Lung microvascular endothelial cell (primary cell): Measurements from ENCODE around the gene TAS1R3. TPM values are rescaled to one million over a fixed set of nuclear protein-coding genes. Genes with fewer than 3 reads are reported as not detected.

Experiments
- DNase-seq, 2 donors: peaks; one replicate each; pipeline versions ENCODE4 v3.0.0 to v3.0.0-alpha.2; 2010; ENCODE audit warnings: low read depth in 2 of 2
- total RNA-seq: library from RNA; depleted of rRNA; stranded (reverse); fragments of >200 nt; gene quantifications from 2 replicates; pipeline ENCODE4 v1.2.1, GENCODE V29; 2014

TAS1R3 gene
- total RNA-seq, result under 0.01 and 0.20 TPM in 2 replicates

- no peak for DNase-seq
These were observed at the start of gene TAS1R3 for GRCh38 chr1:1331068-1331965. Gene TAS1R3 (plus strand): TSS chr1:1331280. CDS start chr1:1331346, 66 bp downstream.

GRCh38 chr1:1281533-1282321, 49.4 kb upstream of the TAS1R3 start:
- peak; percentile 51 to 83 for DNase-seq

GRCh38 chr1:1282998-1283397, 48.1 kb upstream of the TAS1R3 start:
- DNase-seq, result peak in 1 of 2 donors; percentile 68

- DNase-seq, result no peak
These were observed 47.3 kb upstream of the TAS1R3 start for GRCh38 chr1:1283821-1284220.

GRCh38 chr1:1284221-1285101, 46.6 kb upstream of the TAS1R3 start:
- DNase-seq, result no peak

GRCh38 chr1:1285102-1285571, 45.9 kb upstream of the TAS1R3 start:
- DNase-seq, result no peak

GRCh38 chr1:1285611-1286311, 45.3 kb upstream of the TAS1R3 start:
- DNase-seq, result no peak

- no peak for DNase-seq
These were observed 44.5 kb upstream of the TAS1R3 start for GRCh38 chr1:1286313-1287261.

- DNase-seq, result no peak
These were observed 43.6 kb upstream of the TAS1R3 start for GRCh38 chr1:1287288-1288110.

- DNase-seq, result peak; percentile 60 to 80
These were observed 40.8 kb upstream of the TAS1R3 start for GRCh38 chr1:1290238-1290731.

- no peak for DNase-seq
These were observed 40.0 kb upstream of the TAS1R3 start for GRCh38 chr1:1291023-1291528.

- peak; percentile 63 to 83 for DNase-seq
These were observed 39.3 kb upstream of the TAS1R3 start for GRCh38 chr1:1291548-1292441.

GRCh38 chr1:1292442-1292779, 38.7 kb upstream of the TAS1R3 start:
- no peak for DNase-seq

GRCh38 chr1:1292851-1293250, 38.2 kb upstream of the TAS1R3 start:
- DNase-seq, result no peak

- peak in 1 of 2 donors; percentile 40 for DNase-seq
These were observed 37.5 kb upstream of the TAS1R3 start for GRCh38 chr1:1293263-1294249.

GRCh38 chr1:1294250-1294890, 36.7 kb upstream of the TAS1R3 start:
- no peak for DNase-seq
